ENCODE data around the gene GAL3ST3.

DNA sequence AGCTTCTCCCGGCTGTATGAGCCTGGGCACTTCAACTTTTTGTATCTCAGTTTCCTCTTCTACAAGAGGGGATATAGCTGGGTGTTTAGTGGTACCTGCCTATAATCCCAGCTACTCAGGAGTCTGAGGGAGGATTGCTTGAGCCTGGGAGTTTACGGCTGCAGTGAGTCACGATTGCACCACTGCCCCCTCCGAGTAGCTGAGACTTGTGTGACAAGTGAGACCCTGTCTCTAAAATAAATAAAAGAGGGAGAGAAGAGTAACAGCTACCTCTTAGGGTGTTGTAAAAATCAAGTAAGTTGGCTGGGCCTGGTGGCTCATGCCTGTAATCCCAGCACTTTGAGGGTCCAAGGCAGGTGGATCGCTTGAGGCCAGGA is 12.6 kb downstream of the GAL3ST3 start:
- TF ChIP-seq EZH2 (IDR thresholded peaks at IDR 0.05; ENCODE audit: borderline replicate concordance, low read length): no peak
- no peak for TF ChIP-seq CTCF (IDR thresholded peaks at IDR 0.05; ENCODE audit: low read length)

Measured in OCI-LY1 (cell line).